ENCODE results near the gene TTYH2.

TTYH2 gene

GRCh38 chr17:74305865-74306654 lies 92.7 kb downstream of the TTYH2 start:
- in situ Hi-C loops (cut with HindIII; ENCODE audit: low sequenced_read_pairs), result no loop called here
- no peak overlapping the region for H3K4me3 ChIP-seq (ENCODE audit: low read depth, low read length)
- DNase-seq (ENCODE audit: low read depth), result peak; percentile 1
- TF ChIP-seq CTCF (IDR thresholded peaks at IDR 0.05; ENCODE audit: low read depth, low read length, missing control alignments), result no peak

GRCh38 chr17:74307984-74308773 lies 94.8 kb downstream of the TTYH2 start:
- in situ Hi-C loops (cut with HindIII; ENCODE audit: low sequenced_read_pairs), result no loop called here
- no peak for DNase-seq (ENCODE audit: low read depth)
- H3K4me3 ChIP-seq (ENCODE audit: low read depth, low read length), result no peak overlapping the region
- TF ChIP-seq CTCF (IDR thresholded peaks at IDR 0.05; ENCODE audit: low read depth, low read length, missing control alignments), result no peak

- in situ Hi-C loops (cut with HindIII; ENCODE audit: low sequenced_read_pairs), result no loop called here
- no peak overlapping the region for H3K4me3 ChIP-seq (ENCODE audit: low read depth, low read length)
- no peak for TF ChIP-seq CTCF (IDR thresholded peaks at IDR 0.05; ENCODE audit: low read depth, low read length, missing control alignments)
- no peak for DNase-seq (ENCODE audit: low read depth)
These were observed 96.5 kb downstream of the TTYH2 start for GRCh38 chr17:74309902-74310301.
